Cardiac fibroblast (primary cell): ENCODE results near the gene ZBTB20.

ENCODE experiments used
- DNase-seq, 2 donors: peaks; one replicate each; pipeline versions ENCODE4 v3.0.0 to v3.0.0-alpha.2; 2010; ENCODE audit warnings: low read depth in 2 of 2
- H3K4me3 ChIP-seq, 2 donors: replicated peaks in 1 of 2; 1 replicate in 1 of 2; 2 replicates in 1 of 2; pipeline ENCODE4 v1.5.1; 2011; ENCODE audit warnings: low read depth in 2 of 2, low read length in 2 of 2, mild to moderate bottlenecking in 2 of 2, moderate library complexity in 1 of 2
- CTCF ChIP-seq: IDR thresholded peaks from one replicate; pipeline ENCODE4 v1.5.1; 2011; ENCODE audit warnings: low read depth, mild to moderate bottlenecking, low read length, inconsistent platforms

ZBTB20 gene

DNA sequence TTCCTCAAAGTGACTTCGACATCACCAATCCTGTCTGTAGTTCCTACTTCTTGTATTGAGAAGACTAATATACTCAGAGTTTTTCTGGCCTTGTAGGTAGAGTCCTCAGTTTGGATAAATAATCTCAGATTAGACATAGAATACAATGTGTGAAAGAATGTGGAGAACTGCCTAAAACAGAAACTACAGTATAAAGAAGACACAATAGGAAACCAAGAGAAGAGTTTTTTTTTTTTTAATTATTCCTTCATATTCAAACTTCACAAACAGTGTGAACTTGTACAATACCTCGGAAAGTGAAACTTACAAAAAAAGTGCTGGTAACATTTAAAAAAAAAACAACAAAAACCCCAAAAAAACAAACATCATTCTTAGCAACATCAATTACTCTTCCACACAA is 832.8 kb downstream of the ZBTB20 start:
- TF ChIP-seq CTCF: no peak
- DNase-seq: no peak
- no peak overlapping the region for H3K4me3 ChIP-seq

- TF ChIP-seq CTCF: no peak
- no peak for DNase-seq
- no peak overlapping the region for H3K4me3 ChIP-seq
These were observed 833.7 kb downstream of the ZBTB20 start for GRCh38 chr3:114313426-114313825.

GRCh38 chr3:114310695-114311094 is 836.4 kb downstream of the ZBTB20 start:
- no peak overlapping the region for H3K4me3 ChIP-seq
- no peak for TF ChIP-seq CTCF
- peak in 1 of 2 donors; percentile 7 for DNase-seq

DNA sequence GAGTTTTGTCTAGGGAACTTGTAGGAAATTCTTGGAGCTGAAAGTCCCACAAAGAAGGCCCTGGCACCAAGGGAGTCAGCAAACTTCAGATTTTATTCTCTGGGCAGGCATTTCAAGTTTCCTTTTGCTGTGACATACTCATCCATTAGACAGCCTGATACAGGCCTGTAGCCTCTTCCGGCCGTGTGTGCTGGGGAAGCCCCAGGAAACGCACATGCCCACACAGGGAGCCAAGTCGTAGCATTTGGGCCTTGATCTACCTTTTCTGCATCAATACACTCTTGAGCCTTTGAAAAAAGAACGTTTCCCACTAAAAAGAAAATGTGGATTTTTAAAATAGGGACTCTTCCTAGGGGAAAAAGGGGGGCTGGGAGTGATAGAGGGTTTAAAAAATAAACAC is 838.3 kb downstream of the ZBTB20 start:
- DNase-seq: no peak
- no peak for TF ChIP-seq CTCF
- no peak overlapping the region for H3K4me3 ChIP-seq

- TF ChIP-seq CTCF: no peak
- DNase-seq: no peak
- no peak overlapping the region for H3K4me3 ChIP-seq
These were observed 838.7 kb downstream of the ZBTB20 start for GRCh38 chr3:114308377-114308776.

- TF ChIP-seq CTCF: no peak
- H3K4me3 ChIP-seq: no peak overlapping the region
These were observed 839.3 kb downstream of the ZBTB20 start for GRCh38 chr3:114307832-114308231.

DNA sequence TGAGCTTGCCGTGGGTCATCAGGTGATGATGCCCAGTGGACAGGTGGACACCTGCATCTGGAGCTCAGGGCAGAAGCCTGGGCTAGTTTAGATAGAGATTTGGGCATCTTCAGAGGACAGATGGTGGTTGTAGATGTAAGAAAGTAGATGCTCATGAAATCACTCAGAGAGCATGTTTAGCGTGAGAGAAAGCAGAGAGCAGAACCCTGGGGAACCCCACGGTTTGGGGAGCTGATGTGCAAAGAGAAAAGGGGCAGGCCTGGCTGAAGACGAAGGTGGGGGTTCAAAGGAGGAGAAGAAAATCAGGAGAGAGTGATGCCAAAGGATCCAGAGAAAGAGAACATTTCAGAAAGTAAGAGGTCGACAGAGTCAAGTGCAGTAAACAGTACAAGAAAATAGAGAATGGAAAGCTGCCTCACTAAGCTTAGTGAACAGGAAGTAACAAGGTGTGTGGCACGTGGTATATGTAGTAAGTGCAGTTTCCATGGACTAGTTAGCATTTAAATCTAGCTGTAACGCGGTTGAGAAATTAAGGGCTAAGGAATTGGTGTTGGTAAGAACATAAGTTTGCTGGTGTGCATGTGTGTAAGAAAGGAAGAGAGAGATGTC is 839.8 kb downstream of the ZBTB20 start:
- DNase-seq: no peak
- TF ChIP-seq CTCF: no peak
- no peak overlapping the region for H3K4me3 ChIP-seq

More at GRCh38 chr3:114307832-114308231, 839.3 kb downstream of the ZBTB20 start:
- no peak for DNase-seq
